NT2/D1 (cell line): ENCODE measurements around the gene HSDL1.

Experiments
- SUZ12 ChIP-seq: IDR thresholded peaks from 2 replicates; pipeline ENCODE4 v1.6.1; 2011; ENCODE audit not compliant: insufficient read length, insufficient read depth; ENCODE audit errors: extremely low read depth
- ZNF274 ChIP-seq: IDR thresholded peaks from 2 replicates; pipeline ENCODE4 v1.6.1; 2011; ENCODE audit warnings: mild to moderate bottlenecking, low read depth, low read length

GRCh38 chr16:84159007-84159406 is 14.0 kb upstream of the HSDL1 start:
- TF ChIP-seq SUZ12 (no peak), ZNF274 (no peak)
